HepG2 (cell line): ENCODE data around the gene SNAP25. TPM values are rescaled to one million over a fixed set of nuclear protein-coding genes. Genes with fewer than 3 reads are reported as not detected.
A peak's percentile ranks its signal among the peaks of the same experiment; 100 is the strongest.

Experiments used
- CBX5 ChIP-seq: sonication (generic); formaldehyde crosslinking; IDR thresholded peaks from 2 replicates; pipeline ENCODE4 v1.4.0; 2020; ENCODE audit warnings: missing genetic modification reagents, borderline replicate concordance
- CENPBD1 ChIP-seq: sonication (generic); formaldehyde crosslinking; IDR thresholded peaks from 2 replicates; pipeline ENCODE4 v1.8.0; 2022; ENCODE audit warnings: missing genetic modification reagents, low read depth, mild to moderate bottlenecking, borderline replicate concordance
- DMTF1 ChIP-seq: sonication (generic); formaldehyde crosslinking; IDR thresholded peaks from 2 replicates; pipeline ENCODE4 v1.4.0; 2020; ENCODE audit warnings: mild to moderate bottlenecking, missing genetic modification reagents
- GPN1 ChIP-seq: sonication (generic); formaldehyde crosslinking; IDR thresholded peaks from 2 replicates; pipeline ENCODE4 v1.5.1; 2020; ENCODE audit warnings: missing genetic modification reagents, borderline replicate concordance
- HNRNPK ChIP-seq: fragments of 200-400 bp; formaldehyde crosslinking; IDR thresholded peaks from 2 replicates; pipeline ENCODE4 v1.6.1; 2018; ENCODE audit warnings: low read length, low read depth, moderate library complexity, mild to moderate bottlenecking; ENCODE audit not compliant: poor library complexity, severe bottlenecking
- JUNB ChIP-seq: sonication (generic); formaldehyde crosslinking; IDR thresholded peaks from 2 replicates; pipeline ENCODE4 v1.8.0; 2022; ENCODE audit warnings: missing genetic modification reagents, mild to moderate bottlenecking, borderline replicate concordance
- KDM2A ChIP-seq: sonication (generic); formaldehyde crosslinking; IDR thresholded peaks from 2 replicates; pipeline ENCODE4 v1.4.0; 2020; ENCODE audit warnings: low read depth, missing genetic modification reagents, borderline replicate concordance
- MTF1 ChIP-seq: sonication (generic); formaldehyde crosslinking; IDR thresholded peaks from 2 replicates; pipeline ENCODE4 v1.5.0; 2020; ENCODE audit warnings: missing genetic modification reagents
- RELA ChIP-seq: sonication (generic); formaldehyde crosslinking; IDR thresholded peaks from 2 replicates; pipeline ENCODE4 v1.4.0; 2020; ENCODE audit warnings: missing genetic modification reagents
- RFX3 ChIP-seq: IDR thresholded peaks from 2 replicates; pipeline ENCODE4 v1.6.1; 2016; ENCODE audit warnings: missing biosample characterization, missing genetic modification reagents
- RFXANK ChIP-seq: IDR thresholded peaks from 2 replicates; pipeline ENCODE4 v1.6.1; 2016
- RORA ChIP-seq: sonication (generic); formaldehyde crosslinking; IDR thresholded peaks from 2 replicates; pipeline ENCODE4 v1.5.0; 2020; ENCODE audit warnings: mild to moderate bottlenecking, missing genetic modification reagents, moderate library complexity
- TCF7 ChIP-seq: sonication (generic); IDR thresholded peaks from 2 replicates; pipeline ENCODE4 v1.6.1; 2016; ENCODE audit warnings: antibody characterized with exemption, low read depth
- ZBTB1 ChIP-seq: sonication (generic); formaldehyde crosslinking; IDR thresholded peaks from 2 replicates; pipeline ENCODE4 v1.4.0; 2020; ENCODE audit warnings: missing genetic modification reagents, borderline replicate concordance
- ZBTB26 ChIP-seq: IDR thresholded peaks from 2 replicates; pipeline ENCODE4 v1.6.1; 2016; ENCODE audit warnings: missing compliant biosample characterization, missing genetic modification reagents, borderline replicate concordance
- ZKSCAN1 ChIP-seq: fragments of 150-350 bp; IDR thresholded peaks from 2 replicates; pipeline ENCODE4 v1.6.1; 2014; ENCODE audit warnings: low read length
- ZMYM4 ChIP-seq: sonication (generic); formaldehyde crosslinking; IDR thresholded peaks from 2 replicates; pipeline ENCODE4 v1.8.1; 2023; ENCODE audit warnings: mild to moderate bottlenecking, missing genetic modification reagents
- ZNF235 ChIP-seq: sonication (generic); formaldehyde crosslinking; IDR thresholded peaks from 2 replicates; pipeline ENCODE4 v1.8.1; 2023; ENCODE audit warnings: mild to moderate bottlenecking, missing genetic modification reagents, borderline replicate concordance
- ZNF274 ChIP-seq: sonication (generic); formaldehyde crosslinking; IDR thresholded peaks from 2 replicates; pipeline ENCODE4 v1.5.1; 2020; ENCODE audit warnings: mild to moderate bottlenecking, missing genetic modification reagents
- ZNF275 ChIP-seq: sonication (generic); formaldehyde crosslinking; IDR thresholded peaks from 2 replicates; pipeline ENCODE4 v1.8.0; 2022; ENCODE audit warnings: missing genetic modification reagents, mild to moderate bottlenecking, inconsistent platforms, borderline replicate concordance
- ZNF281 ChIP-seq: sonication (generic); formaldehyde crosslinking; IDR thresholded peaks from 2 replicates; pipeline ENCODE4 v1.4.0; 2020; ENCODE audit warnings: missing genetic modification reagents, borderline replicate concordance
- ZNF383 ChIP-seq: sonication (generic); formaldehyde crosslinking; IDR thresholded peaks from 2 replicates; pipeline ENCODE4 v1.4.0; 2020; ENCODE audit warnings: missing genetic modification reagents, mild to moderate bottlenecking, borderline replicate concordance
- ZNF652 ChIP-seq: IDR thresholded peaks from 2 replicates; pipeline ENCODE4 v1.6.1; 2016; ENCODE audit warnings: low read depth, borderline replicate concordance
- ZNF776 ChIP-seq: sonication (generic); formaldehyde crosslinking; IDR thresholded peaks from 2 replicates; pipeline ENCODE4 v1.4.0; 2020; ENCODE audit warnings: mild to moderate bottlenecking, missing genetic modification reagents
- polyA plus RNA-seq, 8 experiments: library from polyadenylated mRNA; depleted of rRNA in 3 of 8; stranded (reverse) in 7 of 8; unstranded in 1 of 8; fragments of >200 nt; fragmentation: Illumina TruSeq in 4 of 8; extraction: Trizol in 4 of 8; gene quantifications; 2 replicates each; pipeline versions ENCODE4 v1.2.1 to v1.2.3, GENCODE V29; 2011 to 2016; ENCODE audit warnings: low read depth in 4 of 8, missing spikeins in 1 of 8, mixed read lengths in 1 of 8; ENCODE audit not compliant: insufficient read depth in 1 of 8
- total RNA-seq, 5 experiments: library from RNA; depleted of rRNA; stranded (reverse); fragments of >200 nt; fragmentation: Illumina TruSeq; extraction: Trizol; gene quantifications; 2 replicates each; pipeline ENCODE4 v1.2.3, GENCODE V29; 2016; ENCODE audit warnings: low read depth in 1 of 5

SNAP25 gene
- total and polyA plus RNA-seq, 2 of the 13 experiments (the other 11 are each of a cell fraction or from before 2014, with no cell fraction given): not detected

GRCh38 chr20:10219452-10219791 lies 792 bp downstream of the SNAP25 start (continued):
- peak; percentile 88; the same call in 1 of the 2 replicates for TF ChIP-seq CENPBD1
- no peak for TF ChIP-seq ZNF383
- TF ChIP-seq CBX5 (CRISPR knock-in tag): peak; percentile 82; the same call in 1 of the 2 replicates
- peak; percentile 34 for TF ChIP-seq HNRNPK
- TF ChIP-seq RFX3 (CRISPR knock-in tag): peak; percentile 59; the same call in 1 of the 2 replicates
- TF ChIP-seq RFXANK (CRISPR knock-in tag): peak; percentile 96
- TF ChIP-seq RELA (CRISPR knock-in tag): peak; percentile 95
- peak; percentile 92 for TF ChIP-seq ZMYM4 (CRISPR knock-in tag)
- TF ChIP-seq RORA (CRISPR knock-in tag): no peak
- peak; percentile 99 for TF ChIP-seq GPN1 (CRISPR knock-in tag)
- TF ChIP-seq ZNF281 (CRISPR knock-in tag): peak; percentile 80
- TF ChIP-seq ZNF274 (CRISPR knock-in tag): peak; percentile 99
- TF ChIP-seq ZBTB26 (CRISPR knock-in tag): peak; percentile 98
- peak; percentile 97 for TF ChIP-seq ZNF275
- peak; percentile 62; the same call in 1 of the 2 replicates for TF ChIP-seq ZNF652
- TF ChIP-seq ZNF235: peak; percentile 100
- peak; percentile 95 for TF ChIP-seq KDM2A (CRISPR knock-in tag)
- TF ChIP-seq ZNF776 (CRISPR knock-in tag): peak; percentile 99
- TF ChIP-seq TCF7: no peak
- peak; percentile 94 for TF ChIP-seq JUNB (CRISPR knock-in tag)
- TF ChIP-seq DMTF1: 0 out of 2 replicates have a peak, but pooled peaks have one; percentile 49
- TF ChIP-seq ZBTB1 (CRISPR knock-in tag): peak; percentile 97; the same call in 1 of the 2 replicates
- no peak for TF ChIP-seq ZKSCAN1
- peak; percentile 98 for TF ChIP-seq MTF1 (CRISPR knock-in tag)
